ENCODE results near the gene FOXK1. TPM values are rescaled to one million over a fixed set of nuclear protein-coding genes. Genes with fewer than 3 reads are reported as not detected.

Gene FOXK1
- total and polyA plus RNA-seq, 2 of the 13 experiments (the other 11 are each of a cell fraction or from before 2014, with no cell fraction given): 4.6 to 8.8 TPM

DNA sequence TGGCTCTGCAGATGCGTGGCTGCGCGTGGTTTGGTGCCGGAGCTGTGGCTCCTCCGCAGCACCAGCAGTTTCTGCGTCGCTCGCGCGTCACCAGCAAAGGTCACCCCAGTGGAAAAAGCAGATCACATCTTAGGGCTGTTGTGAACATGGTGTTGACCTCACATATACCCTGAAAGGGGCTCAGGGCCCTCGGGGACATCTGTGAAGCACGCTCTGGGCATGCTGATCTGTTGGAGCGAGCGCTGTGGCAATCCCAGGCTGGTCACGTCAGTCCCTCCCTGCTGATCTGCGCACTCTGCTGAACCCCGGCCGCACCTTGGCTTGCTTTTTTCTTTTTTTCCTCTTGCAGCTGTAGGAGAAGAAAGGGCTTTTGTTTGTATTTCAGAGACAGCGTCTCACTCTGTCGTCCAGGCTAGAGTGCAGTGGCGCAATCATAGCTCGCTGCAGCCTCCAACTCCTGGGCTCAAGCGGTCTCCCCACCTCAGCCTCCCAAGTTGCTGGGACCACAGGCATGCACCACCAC is 60.0 kb downstream of the FOXK1 start (continued):
- TF ChIP-seq, protein P1, sequence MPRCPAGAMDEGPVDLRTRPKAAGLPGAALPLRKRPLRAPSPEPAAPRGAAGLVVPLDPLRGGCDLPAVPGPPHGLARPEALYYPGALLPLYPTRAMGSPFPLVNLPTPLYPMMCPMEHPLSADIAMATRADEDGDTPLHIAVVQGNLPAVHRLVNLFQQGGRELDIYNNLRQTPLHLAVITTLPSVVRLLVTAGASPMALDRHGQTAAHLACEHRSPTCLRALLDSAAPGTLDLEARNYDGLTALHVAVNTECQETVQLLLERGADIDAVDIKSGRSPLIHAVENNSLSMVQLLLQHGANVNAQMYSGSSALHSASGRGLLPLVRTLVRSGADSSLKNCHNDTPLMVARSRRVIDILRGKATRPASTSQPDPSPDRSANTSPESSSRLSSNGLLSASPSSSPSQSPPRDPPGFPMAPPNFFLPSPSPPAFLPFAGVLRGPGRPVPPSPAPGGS (CRISPR knock-in tag; IDR thresholded peaks at IDR 0.05): no peak
- TF ChIP-seq, protein P2, sequence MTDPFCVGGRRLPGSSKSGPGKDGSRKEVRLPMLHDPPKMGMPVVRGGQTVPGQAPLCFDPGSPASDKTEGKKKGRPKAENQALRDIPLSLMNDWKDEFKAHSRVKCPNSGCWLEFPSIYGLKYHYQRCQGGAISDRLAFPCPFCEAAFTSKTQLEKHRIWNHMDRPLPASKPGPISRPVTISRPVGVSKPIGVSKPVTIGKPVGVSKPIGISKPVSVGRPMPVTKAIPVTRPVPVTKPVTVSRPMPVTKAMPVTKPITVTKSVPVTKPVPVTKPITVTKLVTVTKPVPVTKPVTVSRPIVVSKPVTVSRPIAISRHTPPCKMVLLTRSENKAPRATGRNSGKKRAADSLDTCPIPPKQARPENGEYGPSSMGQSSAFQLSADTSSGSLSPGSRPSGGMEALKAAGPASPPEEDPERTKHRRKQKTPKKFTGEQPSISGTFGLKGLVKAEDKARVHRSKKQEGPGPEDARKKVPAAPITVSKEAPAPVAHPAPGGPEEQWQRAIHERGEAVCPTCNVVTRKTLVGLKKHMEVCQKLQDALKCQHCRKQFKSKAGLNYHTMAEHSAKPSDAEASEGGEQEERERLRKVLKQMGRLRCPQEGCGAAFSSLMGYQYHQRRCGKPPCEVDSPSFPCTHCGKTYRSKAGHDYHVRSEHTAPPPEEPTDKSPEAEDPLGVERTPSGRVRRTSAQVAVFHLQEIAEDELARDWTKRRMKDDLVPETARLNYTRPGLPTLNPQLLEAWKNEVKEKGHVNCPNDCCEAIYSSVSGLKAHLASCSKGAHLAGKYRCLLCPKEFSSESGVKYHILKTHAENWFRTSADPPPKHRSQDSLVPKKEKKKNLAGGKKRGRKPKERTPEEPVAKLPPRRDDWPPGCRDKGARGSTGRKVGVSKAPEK (CRISPR knock-in tag; IDR thresholded peaks at IDR 0.05; ENCODE audit: borderline replicate concordance): no peak
- TF ChIP-seq SP5 (CRISPR knock-in tag; IDR thresholded peaks at IDR 0.05; ENCODE audit: borderline replicate concordance, low read depth) (no peak; the same call in 1 of the 2 replicates), AGO2 (optimal IDR thresholded peaks at IDR 0.05; ENCODE audit: low read depth, low read length) (no peak), POLR2AphosphoS2 (IDR thresholded peaks at IDR 0.05; ENCODE audit: low read depth, low read length) (no peak), SIX1 (CRISPR knock-in tag; IDR thresholded peaks at IDR 0.05; ENCODE audit: borderline replicate concordance) (no peak), ZSCAN22 (CRISPR knock-in tag; IDR thresholded peaks at IDR 0.05) (no peak), ZSCAN30 (CRISPR knock-in tag; IDR thresholded peaks at IDR 0.05) (no peak), AGO1 (IDR thresholded peaks at IDR 0.05; ENCODE audit: low read depth, low read length, poor library complexity, severe bottlenecking) (no peak), ZNF737 (CRISPR knock-in tag; IDR thresholded peaks at IDR 0.05; ENCODE audit: borderline replicate concordance) (no peak), ZNF768 (CRISPR knock-in tag; IDR thresholded peaks at IDR 0.05) (peak; percentile 57; the same call in 1 of the 2 replicates), SNAPC2 (CRISPR knock-in tag; IDR thresholded peaks at IDR 0.05) (no peak), THAP11 (CRISPR knock-in tag; IDR thresholded peaks at IDR 0.05) (peak; percentile 38; the same call in 1 of the 2 replicates), POGZ (CRISPR knock-in tag; IDR thresholded peaks at IDR 0.05) (peak; percentile 76), KDM5B (CRISPR knock-in tag; IDR thresholded peaks at IDR 0.05; ENCODE audit: borderline replicate concordance) (peak; percentile 75; the same call in 1 of the 2 replicates), ZNF484 (CRISPR knock-in tag; IDR thresholded peaks at IDR 0.05; ENCODE audit: borderline replicate concordance, low read depth) (no peak)
- TF ChIP-seq, protein P3, sequence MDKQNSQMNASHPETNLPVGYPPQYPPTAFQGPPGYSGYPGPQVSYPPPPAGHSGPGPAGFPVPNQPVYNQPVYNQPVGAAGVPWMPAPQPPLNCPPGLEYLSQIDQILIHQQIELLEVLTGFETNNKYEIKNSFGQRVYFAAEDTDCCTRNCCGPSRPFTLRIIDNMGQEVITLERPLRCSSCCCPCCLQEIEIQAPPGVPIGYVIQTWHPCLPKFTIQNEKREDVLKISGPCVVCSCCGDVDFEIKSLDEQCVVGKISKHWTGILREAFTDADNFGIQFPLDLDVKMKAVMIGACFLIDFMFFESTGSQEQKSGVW (CRISPR knock-in tag; IDR thresholded peaks at IDR 0.05; ENCODE audit: borderline replicate concordance): no peak
- TF ChIP-seq, protein P4, sequence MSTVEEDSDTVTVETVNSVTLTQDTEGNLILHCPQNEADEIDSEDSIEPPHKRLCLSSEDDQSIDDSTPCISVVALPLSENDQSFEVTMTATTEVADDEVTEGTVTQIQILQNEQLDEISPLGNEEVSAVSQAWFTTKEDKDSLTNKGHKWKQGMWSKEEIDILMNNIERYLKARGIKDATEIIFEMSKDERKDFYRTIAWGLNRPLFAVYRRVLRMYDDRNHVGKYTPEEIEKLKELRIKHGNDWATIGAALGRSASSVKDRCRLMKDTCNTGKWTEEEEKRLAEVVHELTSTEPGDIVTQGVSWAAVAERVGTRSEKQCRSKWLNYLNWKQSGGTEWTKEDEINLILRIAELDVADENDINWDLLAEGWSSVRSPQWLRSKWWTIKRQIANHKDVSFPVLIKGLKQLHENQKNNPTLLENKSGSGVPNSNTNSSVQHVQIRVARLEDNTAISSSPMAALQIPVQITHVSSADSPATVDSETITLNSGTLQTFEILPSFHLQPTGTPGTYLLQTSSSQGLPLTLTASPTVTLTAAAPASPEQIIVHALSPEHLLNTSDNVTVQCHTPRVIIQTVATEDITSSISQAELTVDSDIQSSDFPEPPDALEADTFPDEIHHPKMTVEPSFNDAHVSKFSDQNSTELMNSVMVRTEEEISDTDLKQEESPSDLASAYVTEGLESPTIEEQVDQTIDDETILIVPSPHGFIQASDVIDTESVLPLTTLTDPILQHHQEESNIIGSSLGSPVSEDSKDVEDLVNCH (CRISPR knock-in tag; IDR thresholded peaks at IDR 0.05): no peak
- TF ChIP-seq, protein P5, sequence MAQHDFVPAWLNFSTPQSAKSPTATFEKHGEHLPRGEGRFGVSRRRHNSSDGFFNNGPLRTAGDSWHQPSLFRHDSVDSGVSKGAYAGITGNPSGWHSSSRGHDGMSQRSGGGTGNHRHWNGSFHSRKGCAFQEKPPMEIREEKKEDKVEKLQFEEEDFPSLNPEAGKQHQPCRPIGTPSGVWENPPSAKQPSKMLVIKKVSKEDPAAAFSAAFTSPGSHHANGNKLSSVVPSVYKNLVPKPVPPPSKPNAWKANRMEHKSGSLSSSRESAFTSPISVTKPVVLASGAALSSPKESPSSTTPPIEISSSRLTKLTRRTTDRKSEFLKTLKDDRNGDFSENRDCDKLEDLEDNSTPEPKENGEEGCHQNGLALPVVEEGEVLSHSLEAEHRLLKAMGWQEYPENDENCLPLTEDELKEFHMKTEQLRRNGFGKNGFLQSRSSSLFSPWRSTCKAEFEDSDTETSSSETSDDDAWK (CRISPR knock-in tag; IDR thresholded peaks at IDR 0.05): no peak
- TF ChIP-seq, protein P6, sequence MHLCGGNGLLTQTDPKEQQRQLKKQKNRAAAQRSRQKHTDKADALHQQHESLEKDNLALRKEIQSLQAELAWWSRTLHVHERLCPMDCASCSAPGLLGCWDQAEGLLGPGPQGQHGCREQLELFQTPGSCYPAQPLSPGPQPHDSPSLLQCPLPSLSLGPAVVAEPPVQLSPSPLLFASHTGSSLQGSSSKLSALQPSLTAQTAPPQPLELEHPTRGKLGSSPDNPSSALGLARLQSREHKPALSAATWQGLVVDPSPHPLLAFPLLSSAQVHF (CRISPR knock-in tag; IDR thresholded peaks at IDR 0.05): no peak

All from HepG2 (cell line).